Fibroblast of lung (primary cell): ENCODE measurements around the gene COL4A2. TPM values are rescaled to one million over a fixed set of nuclear protein-coding genes. Genes with fewer than 3 reads are reported as not detected.

Experiments
- DNase-seq, 2 donors: peaks; one replicate each; pipeline versions ENCODE4 v3.0.0 to v3.0.0-alpha.2; 2010; ENCODE audit warnings: low read depth in 2 of 2
- H2AFZ ChIP-seq: 2 replicates; pipeline ENCODE4 v1.5.1; 2012; ENCODE audit warnings: low read length, control low read depth, inconsistent platforms
- H3K27ac ChIP-seq: 2 replicates; pipeline ENCODE4 v1.5.1; 2011; ENCODE audit warnings: low read length, control low read depth; ENCODE audit not compliant: insufficient read depth
- H3K27me3 ChIP-seq: 2 replicates; pipeline ENCODE4 v1.5.1; 2011; ENCODE audit warnings: mild to moderate bottlenecking, low read length; ENCODE audit not compliant: control insufficient read depth, insufficient read depth
- H3K36me3 ChIP-seq: 2 replicates; pipeline ENCODE4 v1.5.1; 2011; ENCODE audit warnings: low read length; ENCODE audit not compliant: control insufficient read depth, insufficient read depth
- H3K4me1 ChIP-seq: 2 replicates; pipeline ENCODE4 v1.5.1; 2011; ENCODE audit warnings: low read length; ENCODE audit not compliant: control insufficient read depth, insufficient read depth; ENCODE audit errors: extremely low read depth
- H3K4me2 ChIP-seq: 2 replicates; pipeline ENCODE4 v1.5.1; 2011; ENCODE audit warnings: low read length, control low read depth; ENCODE audit not compliant: insufficient read depth; ENCODE audit errors: extremely low read depth
- H3K4me3 ChIP-seq, 4 experiments: fragments of 200-600 bp in 1 of 4; sonication (generic) in 1 of 4; replicated peaks in 1 of 4; 2 replicates each; pipeline ENCODE4 v1.5.1; 2011 to 2016; ENCODE audit warnings: low read length in 4 of 4, low read depth in 3 of 4, mild to moderate bottlenecking in 3 of 4, control low read depth in 2 of 4, inconsistent platforms in 1 of 4, mixed read lengths in 1 of 4; ENCODE audit not compliant: insufficient read depth in 1 of 4; ENCODE audit errors: control extremely low read depth in 1 of 4
- H3K79me2 ChIP-seq: 2 replicates; pipeline ENCODE4 v1.5.1; 2012; ENCODE audit warnings: mild to moderate bottlenecking, low read length, inconsistent platforms; ENCODE audit not compliant: control insufficient read depth, insufficient read depth
- H3K9ac ChIP-seq: 2 replicates; pipeline ENCODE4 v1.5.1; 2011; ENCODE audit warnings: mild to moderate bottlenecking, low read length, control low read depth; ENCODE audit not compliant: insufficient read depth
- H3K9me3 ChIP-seq: 2 replicates; pipeline ENCODE4 v1.5.1; 2012; ENCODE audit warnings: low read depth, low read length; ENCODE audit not compliant: control insufficient read depth, insufficient read depth
- H4K20me1 ChIP-seq: 2 replicates; pipeline ENCODE4 v1.5.1; 2011; ENCODE audit warnings: low read length; ENCODE audit not compliant: control insufficient read depth, insufficient read depth; ENCODE audit errors: extremely low read depth
- EZH2 ChIP-seq: IDR thresholded peaks from 2 replicates; pipeline ENCODE4 v1.5.1; 2012; ENCODE audit warnings: low read length, control low read depth, mild to moderate bottlenecking; ENCODE audit errors: missing control alignments
- polyA plus RNA-seq, 2 donors: library from polyadenylated mRNA; depleted of rRNA in 1 of 2; stranded (reverse) in 1 of 2; unstranded in 1 of 2; fragments of >200 nt; gene quantifications; 2 replicates each; pipeline ENCODE4 v1.2.1, GENCODE V29; 2011 to 2012; ENCODE audit warnings: missing spikeins in 1 of 2
- total RNA-seq: library from RNA; depleted of rRNA; stranded (reverse); fragments of >200 nt; gene quantifications from 2 replicates; pipeline ENCODE4 v1.2.1, GENCODE V29; 2014
- TF ChIP-seq, protein P1 (sequence below), 2 donors: IDR thresholded peaks in 1 of 2; conservative IDR thresholded peaks in 1 of 2; 1 replicate in 1 of 2; 2 replicates in 1 of 2; pipeline ENCODE4 v1.5.1; 2011 to 2012; ENCODE audit warnings: low read length in 2 of 2, control low read depth in 1 of 2, inconsistent platforms in 1 of 2, low read depth in 1 of 2, mild to moderate bottlenecking in 1 of 2

COL4A2 gene
- total and polyA plus RNA-seq, 2 donors (not counting 1 experiment from before 2014, with no cell fraction given) = 93.1 to 463 TPM

DNA sequence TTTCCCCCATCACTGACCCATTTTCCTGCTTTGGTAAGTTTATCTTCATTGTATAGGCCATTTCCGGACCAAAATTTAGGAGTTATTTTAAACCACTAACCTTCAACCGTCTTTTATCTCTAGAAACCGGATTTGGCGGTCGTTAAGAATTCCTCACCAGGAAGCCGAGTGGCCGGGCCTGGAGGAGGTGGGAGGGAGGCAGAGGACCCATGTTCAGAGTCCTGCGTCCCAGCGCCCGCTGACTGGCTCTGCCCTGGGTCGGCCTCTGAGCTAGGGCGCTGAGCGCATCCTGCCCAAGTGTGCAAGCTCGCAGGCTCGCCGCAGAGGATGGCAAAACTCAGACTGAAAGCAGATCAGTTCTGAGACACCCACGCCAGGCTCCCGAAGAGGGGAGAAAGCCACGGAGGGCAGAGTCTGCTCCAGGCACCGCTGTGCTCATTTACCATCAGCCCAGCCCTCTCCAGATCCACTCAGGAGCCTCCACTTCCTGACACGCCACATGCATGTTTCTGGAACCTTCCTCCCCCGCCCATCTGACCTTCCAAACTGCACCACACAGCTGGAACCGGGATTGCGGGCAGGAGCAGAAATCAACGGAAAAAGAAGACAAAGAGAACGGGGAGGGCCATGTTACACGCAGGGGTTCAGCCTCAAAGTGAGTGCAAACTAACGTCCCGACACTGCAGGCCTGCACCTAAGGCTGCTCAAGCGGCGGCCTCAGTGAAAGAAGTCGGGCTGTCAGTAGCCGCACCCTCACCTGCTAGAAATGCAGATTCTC, 8.4 kb upstream of the COL4A2 start:
- Histone ChIP-seq H3K9me3 (no peaks in the 10 kb centered on the region), H3K4me3 (peak overlapping the region in 2 of 4 experiments; percentile 5 to 30), H3K27ac (peak overlapping the region; percentile 43), H4K20me1 (no peaks in the 10 kb centered on the region), H3K4me1 (peaks cover 35% of the 10 kb centered on the region), H3K27me3 (no peaks in the 10 kb centered on the region), H3K4me2 (peak overlapping the region; percentile 51), H3K36me3 (no peaks in the 10 kb centered on the region), H3K9ac (peak overlapping the region; percentile 3), H3K79me2 (peaks cover 69% of the 10 kb centered on the region), H2AFZ (no peak overlapping the region)
- no peak for TF ChIP-seq EZH2
- TF ChIP-seq, protein P1, sequence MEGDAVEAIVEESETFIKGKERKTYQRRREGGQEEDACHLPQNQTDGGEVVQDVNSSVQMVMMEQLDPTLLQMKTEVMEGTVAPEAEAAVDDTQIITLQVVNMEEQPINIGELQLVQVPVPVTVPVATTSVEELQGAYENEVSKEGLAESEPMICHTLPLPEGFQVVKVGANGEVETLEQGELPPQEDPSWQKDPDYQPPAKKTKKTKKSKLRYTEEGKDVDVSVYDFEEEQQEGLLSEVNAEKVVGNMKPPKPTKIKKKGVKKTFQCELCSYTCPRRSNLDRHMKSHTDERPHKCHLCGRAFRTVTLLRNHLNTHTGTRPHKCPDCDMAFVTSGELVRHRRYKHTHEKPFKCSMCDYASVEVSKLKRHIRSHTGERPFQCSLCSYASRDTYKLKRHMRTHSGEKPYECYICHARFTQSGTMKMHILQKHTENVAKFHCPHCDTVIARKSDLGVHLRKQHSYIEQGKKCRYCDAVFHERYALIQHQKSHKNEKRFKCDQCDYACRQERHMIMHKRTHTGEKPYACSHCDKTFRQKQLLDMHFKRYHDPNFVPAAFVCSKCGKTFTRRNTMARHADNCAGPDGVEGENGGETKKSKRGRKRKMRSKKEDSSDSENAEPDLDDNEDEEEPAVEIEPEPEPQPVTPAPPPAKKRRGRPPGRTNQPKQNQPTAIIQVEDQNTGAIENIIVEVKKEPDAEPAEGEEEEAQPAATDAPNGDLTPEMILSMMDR (conservative IDR thresholded peaks at IDR 0.05 in 1 of 2, IDR thresholded peaks at IDR 0.05 in 1 of 2; ENCODE audit: low read depth in 1 of 2, low read length in 2 of 2) = no peak
- DNase-seq = peak in 1 of 2 donors; percentile 38

DNA sequence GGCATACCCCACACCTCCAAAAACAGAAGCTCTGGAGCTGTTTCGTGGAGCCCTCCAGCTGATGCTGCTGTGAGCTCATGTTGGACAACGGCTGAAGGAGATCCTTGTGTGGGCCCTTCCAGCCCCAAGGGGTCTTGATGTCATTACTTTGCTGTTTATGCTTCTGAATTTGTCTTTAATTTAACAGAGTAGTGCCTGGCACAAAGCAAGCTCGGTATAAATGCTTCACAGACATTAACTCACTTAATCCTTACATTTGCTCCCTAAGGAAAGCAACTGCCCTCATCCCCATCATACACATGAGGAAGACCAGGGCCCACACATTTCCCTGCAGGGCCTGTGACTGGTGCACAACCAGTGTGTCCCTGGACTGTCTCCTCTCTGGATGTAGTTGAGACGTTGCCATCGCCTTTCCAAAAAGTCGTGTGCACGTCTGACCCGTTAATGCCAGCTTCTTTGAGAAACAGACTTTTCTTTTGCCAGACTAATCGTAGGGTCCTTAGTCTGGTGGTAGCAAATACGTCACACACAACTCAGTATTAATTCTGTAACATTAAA, 7.7 kb upstream of the COL4A2 start:
- peak overlapping the region; percentile 37 for H3K27ac ChIP-seq
- no peak for DNase-seq
- no peaks in the 10 kb centered on the region for H3K36me3 ChIP-seq
- peaks cover 65% of the 10 kb centered on the region for H3K79me2 ChIP-seq
- H3K27me3 ChIP-seq = no peaks in the 10 kb centered on the region
- no peak overlapping the region for H3K4me3 ChIP-seq
- H3K4me2 ChIP-seq = peak overlapping the region; percentile 33
- no peak overlapping the region for H3K9ac ChIP-seq
- H4K20me1 ChIP-seq = no peaks in the 10 kb centered on the region
- H2AFZ ChIP-seq = no peak overlapping the region
- no peaks in the 10 kb centered on the region for H3K9me3 ChIP-seq
- H3K4me1 ChIP-seq = peaks cover 33% of the 10 kb centered on the region
- TF ChIP-seq, protein P1 (conservative IDR thresholded peaks at IDR 0.05 in 1 of 2, IDR thresholded peaks at IDR 0.05 in 1 of 2; ENCODE audit: low read depth in 1 of 2, low read length in 2 of 2) = no peak
- TF ChIP-seq EZH2 = no peak

DNA sequence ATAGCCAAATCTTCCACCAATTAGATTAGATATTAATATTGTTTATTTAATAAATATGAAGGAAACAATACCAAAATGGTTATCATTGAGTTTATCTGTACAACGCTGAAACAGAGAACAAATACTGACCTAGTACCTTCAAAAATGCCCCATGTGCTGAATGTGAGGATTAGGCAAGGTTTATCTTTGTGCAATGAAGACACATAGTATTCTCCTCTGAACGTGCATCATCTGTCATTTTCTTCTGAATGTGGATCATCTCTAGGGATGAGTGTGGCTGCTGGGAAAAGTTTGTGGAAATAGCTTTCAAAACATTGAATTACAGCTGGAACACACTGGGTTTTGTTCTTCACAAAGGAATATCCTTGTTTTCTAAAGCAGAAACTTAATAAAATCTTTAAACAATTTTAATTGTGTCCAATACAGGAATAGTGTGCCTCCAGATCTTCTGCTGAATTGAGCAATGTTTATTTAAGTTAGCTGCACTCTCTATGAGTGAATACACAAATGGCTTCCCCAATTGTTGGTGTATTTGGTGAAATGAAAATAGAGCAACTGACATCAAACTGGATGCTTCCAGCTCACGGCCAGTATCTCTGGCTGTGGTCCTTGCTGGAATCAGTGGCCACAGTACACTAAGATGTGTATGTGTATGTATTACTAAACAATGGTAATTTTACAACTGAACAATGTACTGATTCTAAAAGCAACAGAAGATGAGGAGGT, 6.8 kb upstream of the COL4A2 start:
- peak overlapping the region; percentile 19 for H3K27ac ChIP-seq
- H4K20me1 ChIP-seq = no peaks in the 10 kb centered on the region
- H3K9me3 ChIP-seq = no peaks in the 10 kb centered on the region
- H3K36me3 ChIP-seq = no peaks in the 10 kb centered on the region
- peaks cover 37% of the 10 kb centered on the region for H3K4me1 ChIP-seq
- DNase-seq = peak in 1 of 2 donors; percentile 67
- H3K4me2 ChIP-seq = peak overlapping the region; percentile 33
- peaks cover 73% of the 10 kb centered on the region for H3K79me2 ChIP-seq
- H3K4me3 ChIP-seq = no peak overlapping the region
- no peak for TF ChIP-seq EZH2
- TF ChIP-seq, protein P1 (conservative IDR thresholded peaks at IDR 0.05 in 1 of 2, IDR thresholded peaks at IDR 0.05 in 1 of 2; ENCODE audit: low read depth in 1 of 2, low read length in 2 of 2) = no peak
- H2AFZ ChIP-seq = no peak overlapping the region
- no peaks in the 10 kb centered on the region for H3K27me3 ChIP-seq
- no peak overlapping the region for H3K9ac ChIP-seq
